IPS DF 6.9 (cell line): ENCODE measurements around the gene MAPT.

Source experiments
- DNase-seq: peaks from one replicate; pipeline ENCODE4 v3.0.0-alpha.2; 2013; ENCODE audit warnings: low read depth, low spot score
- H3K27ac ChIP-seq: one replicate; pipeline ENCODE4 v1.5.1; 2013; ENCODE audit warnings: low read length, control low read depth
- H3K27me3 ChIP-seq: 2 replicates; pipeline ENCODE4 v1.6.1; 2013; ENCODE audit warnings: mild to moderate bottlenecking, low read length; ENCODE audit not compliant: control insufficient read depth, insufficient read depth
- H3K36me3 ChIP-seq: 2 replicates; pipeline ENCODE4 v1.6.1; 2013; ENCODE audit warnings: low read length; ENCODE audit not compliant: control insufficient read depth, insufficient read depth
- H3K4me1 ChIP-seq: 2 replicates; pipeline ENCODE4 v1.6.1; 2013; ENCODE audit warnings: low read length; ENCODE audit not compliant: control insufficient read depth, insufficient read depth
- H3K4me3 ChIP-seq: 2 replicates; pipeline ENCODE4 v1.5.1; 2013; ENCODE audit warnings: mild to moderate bottlenecking, low read length
- H3K9me3 ChIP-seq: 2 replicates; pipeline ENCODE4 v1.6.1; 2013; ENCODE audit warnings: low read length, inconsistent platforms; ENCODE audit not compliant: control insufficient read depth, insufficient read depth
- WGBS: extraction: QIAGEN DNeasy Blood & Tissue Kit; methylation state at CpG from one replicate; pipeline ENCODE4 v1.1.7; 2013; ENCODE audit warnings: mixed read lengths, missing lambda C conversion rate; ENCODE audit not compliant: insufficient read length, insufficient coverage; 5-methylcytosine and 5-hydroxymethylcytosine counted together

MAPT gene

DNA sequence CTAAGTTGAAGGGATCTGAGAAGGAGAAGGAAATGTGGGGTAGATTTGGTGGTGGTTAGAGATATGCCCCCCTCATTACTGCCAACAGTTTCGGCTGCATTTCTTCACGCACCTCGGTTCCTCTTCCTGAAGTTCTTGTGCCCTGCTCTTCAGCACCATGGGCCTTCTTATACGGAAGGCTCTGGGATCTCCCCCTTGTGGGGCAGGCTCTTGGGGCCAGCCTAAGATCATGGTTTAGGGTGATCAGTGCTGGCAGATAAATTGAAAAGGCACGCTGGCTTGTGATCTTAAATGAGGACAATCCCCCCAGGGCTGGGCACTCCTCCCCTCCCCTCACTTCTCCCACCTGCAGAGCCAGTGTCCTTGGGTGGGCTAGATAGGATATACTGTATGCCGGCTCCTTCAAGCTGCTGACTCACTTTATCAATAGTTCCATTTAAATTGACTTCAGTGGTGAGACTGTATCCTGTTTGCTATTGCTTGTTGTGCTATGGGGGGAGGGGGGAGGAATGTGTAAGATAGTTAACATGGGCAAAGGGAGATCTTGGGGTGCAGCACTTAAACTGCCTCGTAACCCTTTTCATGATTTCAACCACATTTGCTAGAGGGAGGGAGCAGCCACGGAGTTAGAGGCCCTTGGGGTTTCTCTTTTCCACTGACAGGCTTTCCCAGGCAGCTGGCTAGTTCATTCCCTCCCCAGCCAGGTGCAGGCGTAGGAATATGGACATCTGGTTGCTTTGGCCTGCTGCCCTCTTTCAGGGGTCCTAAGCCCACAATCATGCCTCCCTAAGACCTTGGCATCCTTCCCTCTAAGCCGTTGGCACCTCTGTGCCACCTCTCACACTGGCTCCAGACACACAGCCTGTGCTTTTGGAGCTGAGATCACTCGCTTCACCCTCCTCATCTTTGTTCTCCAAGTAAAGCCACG is 133.0 kb downstream of the MAPT start:
- H3K4me1 ChIP-seq = 0 out of 2 replicates have a peak, but pooled peaks cover 2% of the 10 kb centered on the region
- no peaks in the 10 kb centered on the region for H3K9me3 ChIP-seq
- no peak for DNase-seq
- WGBS = no CpG with 5 or more reads among the region's 12 CpGs
- H3K27me3 ChIP-seq = no peaks in the 10 kb centered on the region
- H3K4me3 ChIP-seq = no peak overlapping the region
- no peak overlapping the region for H3K27ac ChIP-seq
- peaks cover 12% of the 10 kb centered on the region for H3K36me3 ChIP-seq

DNA sequence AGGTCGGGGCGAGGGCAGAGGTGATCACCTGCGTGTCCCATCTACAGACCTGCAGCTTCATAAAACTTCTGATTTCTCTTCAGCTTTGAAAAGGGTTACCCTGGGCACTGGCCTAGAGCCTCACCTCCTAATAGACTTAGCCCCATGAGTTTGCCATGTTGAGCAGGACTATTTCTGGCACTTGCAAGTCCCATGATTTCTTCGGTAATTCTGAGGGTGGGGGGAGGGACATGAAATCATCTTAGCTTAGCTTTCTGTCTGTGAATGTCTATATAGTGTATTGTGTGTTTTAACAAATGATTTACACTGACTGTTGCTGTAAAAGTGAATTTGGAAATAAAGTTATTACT is 133.6 kb downstream of the MAPT start:
- Histone ChIP-seq H3K27ac (no peak overlapping the region), H3K9me3 (no peaks in the 10 kb centered on the region), H3K4me3 (no peak overlapping the region), H3K36me3 (peaks cover 16% of the 10 kb centered on the region), H3K4me1 (0 out of 2 replicates have a peak, but pooled peaks cover 2% of the 10 kb centered on the region), H3K27me3 (no peaks in the 10 kb centered on the region)
- WGBS = no CpG with 5 or more reads among the region's 4 CpGs
- DNase-seq = no peak

DNA sequence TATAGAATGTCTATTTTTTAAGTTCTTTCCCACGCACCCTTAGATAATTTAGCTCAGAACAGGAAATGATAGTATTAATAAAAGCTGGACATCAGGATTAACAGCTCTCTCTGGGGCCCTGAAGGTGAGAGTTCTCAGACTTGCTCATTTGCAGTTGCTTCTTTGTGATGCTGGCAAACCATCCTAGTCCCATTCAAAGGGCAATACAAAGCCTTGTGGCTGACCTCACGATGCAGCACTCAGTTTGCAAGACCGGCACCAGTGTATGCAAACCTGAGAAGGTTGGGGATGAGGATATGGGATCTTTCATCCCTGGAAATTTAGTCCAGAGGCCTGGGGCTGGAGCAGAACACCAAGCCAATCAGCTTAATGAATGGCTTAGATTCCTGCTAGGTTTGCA is 134.0 kb downstream of the MAPT start:
- Histone ChIP-seq H3K27me3 (no peaks in the 10 kb centered on the region), H3K36me3 (peaks cover 21% of the 10 kb centered on the region), H3K9me3 (no peaks in the 10 kb centered on the region), H3K27ac (no peak overlapping the region), H3K4me3 (no peak overlapping the region), H3K4me1 (0 out of 2 replicates have a peak, but pooled peaks cover 2% of the 10 kb centered on the region)
- no CpG with 5 or more reads among the region's 3 CpGs for WGBS
- DNase-seq = no peak

DNA sequence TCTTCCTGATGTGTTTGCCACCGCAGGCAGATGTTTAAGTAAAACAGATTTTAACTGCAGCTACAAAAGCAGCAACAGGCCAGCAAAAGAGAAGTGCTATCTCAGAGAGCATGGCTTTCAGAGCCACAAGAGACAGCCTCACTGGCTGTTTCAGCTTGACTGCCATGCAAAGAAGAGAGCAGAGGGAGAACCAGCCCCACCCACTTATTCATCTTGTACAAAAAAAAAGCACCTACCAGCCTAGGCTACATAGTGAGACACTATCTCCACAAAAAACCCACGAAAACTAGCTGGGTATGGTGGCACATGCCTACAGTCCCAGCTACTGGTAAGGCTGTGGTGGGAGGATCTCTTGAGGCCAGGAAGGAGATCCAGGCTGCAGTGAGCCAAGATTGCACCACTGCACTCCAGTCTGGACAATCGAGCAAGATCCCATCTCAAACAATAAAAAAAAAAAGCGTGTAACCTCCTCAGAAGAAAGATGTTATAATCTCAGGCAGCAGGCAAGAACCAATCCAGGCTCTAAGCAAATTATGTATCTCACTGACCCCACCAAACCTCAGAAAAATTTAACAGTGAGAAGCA is 134.7 kb downstream of the MAPT start:
- no CpG with 5 or more reads among the region's 4 CpGs for WGBS
- Histone ChIP-seq H3K27ac (no peak overlapping the region), H3K9me3 (no peaks in the 10 kb centered on the region), H3K4me3 (no peak overlapping the region), H3K27me3 (no peaks in the 10 kb centered on the region), H3K4me1 (0 out of 2 replicates have a peak, but pooled peaks cover 2% of the 10 kb centered on the region), H3K36me3 (peaks cover 28% of the 10 kb centered on the region)
- DNase-seq = no peak

DNA sequence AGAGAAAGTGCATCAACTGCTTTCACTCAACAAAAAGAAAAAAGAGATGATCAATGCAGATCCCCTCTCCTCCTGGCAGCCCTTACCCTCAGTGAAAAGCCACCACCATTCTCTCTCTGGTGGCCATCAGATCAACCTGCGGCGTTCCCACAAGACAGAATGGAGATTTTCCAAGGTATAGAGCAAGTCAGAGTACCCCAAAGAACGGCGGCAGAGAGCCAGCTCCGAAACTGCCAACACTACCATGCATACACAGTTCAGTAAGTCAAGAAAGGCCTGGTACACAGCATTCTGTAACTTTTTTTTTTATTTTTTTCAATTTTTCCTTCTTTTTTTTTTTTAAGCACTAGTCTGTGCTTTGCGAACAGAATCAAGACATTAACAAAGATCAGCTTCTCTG is 135.3 kb downstream of the MAPT start:
- Histone ChIP-seq H3K36me3 (peaks cover 33% of the 10 kb centered on the region), H3K4me3 (no peak overlapping the region), H3K27ac (no peak overlapping the region), H3K9me3 (no peaks in the 10 kb centered on the region), H3K27me3 (no peaks in the 10 kb centered on the region), H3K4me1 (0 out of 2 replicates have a peak, but pooled peaks cover 2% of the 10 kb centered on the region)
- DNase-seq = no peak
- no CpG with 5 or more reads among the region's 6 CpGs for WGBS

DNA sequence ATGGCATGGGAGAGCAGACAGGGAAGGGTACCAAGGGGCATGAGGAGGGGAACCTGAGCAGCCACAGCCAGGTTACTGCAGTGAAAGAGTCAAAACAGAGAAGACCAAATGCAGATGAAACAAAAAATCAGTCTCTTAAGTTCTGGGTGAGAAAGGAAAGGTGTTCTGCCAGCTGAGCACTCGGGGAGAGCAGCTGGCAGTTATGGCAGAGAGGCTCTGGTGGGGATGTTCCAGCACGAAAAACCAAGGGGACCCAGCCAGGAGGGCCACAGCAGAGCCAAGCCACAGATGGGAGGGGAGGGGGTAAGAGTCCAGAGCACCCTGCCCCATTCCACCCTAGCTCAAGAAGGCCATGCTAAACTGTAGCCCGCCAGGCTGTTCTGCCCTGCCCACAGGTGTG is 136.4 kb downstream of the MAPT start:
- DNase-seq = no peak
- H3K36me3 ChIP-seq = peaks cover 36% of the 10 kb centered on the region
- H3K27me3 ChIP-seq = no peaks in the 10 kb centered on the region
- H3K4me3 ChIP-seq = no peak overlapping the region
- WGBS = no CpG with 5 or more reads among the region's 3 CpGs
- H3K27ac ChIP-seq = no peak overlapping the region
- 0 out of 2 replicates have a peak, but pooled peaks cover 2% of the 10 kb centered on the region for H3K4me1 ChIP-seq
- H3K9me3 ChIP-seq = no peaks in the 10 kb centered on the region

DNA sequence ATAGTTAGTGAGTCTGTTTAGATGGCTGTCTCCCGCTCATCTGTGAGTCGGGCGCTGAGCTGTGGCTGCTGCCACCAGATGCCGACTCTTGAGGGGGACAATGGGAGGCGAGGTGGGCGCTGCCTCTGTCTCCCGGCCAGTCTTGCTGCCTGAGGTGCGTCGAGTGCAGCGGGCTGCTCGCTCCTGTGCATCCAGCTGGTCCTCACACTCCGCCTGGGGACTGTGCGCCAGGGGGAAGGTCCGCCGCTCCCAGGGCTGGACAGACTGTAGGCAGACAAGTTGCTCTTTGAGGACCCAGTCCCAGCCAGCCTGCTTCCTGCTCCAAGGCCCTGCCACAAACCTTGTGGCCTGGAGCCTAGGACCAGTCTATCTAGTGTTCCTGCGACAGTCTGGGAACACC is 137.1 kb downstream of the MAPT start:
- no peak overlapping the region for H3K27ac ChIP-seq
- WGBS = no CpG with 5 or more reads among the region's 16 CpGs
- peaks cover 37% of the 10 kb centered on the region for H3K36me3 ChIP-seq
- H3K4me1 ChIP-seq = 0 out of 2 replicates have a peak, but pooled peaks cover 2% of the 10 kb centered on the region
- no peaks in the 10 kb centered on the region for H3K9me3 ChIP-seq
- DNase-seq = no peak
- H3K4me3 ChIP-seq = no peak overlapping the region
- no peaks in the 10 kb centered on the region for H3K27me3 ChIP-seq

DNA sequence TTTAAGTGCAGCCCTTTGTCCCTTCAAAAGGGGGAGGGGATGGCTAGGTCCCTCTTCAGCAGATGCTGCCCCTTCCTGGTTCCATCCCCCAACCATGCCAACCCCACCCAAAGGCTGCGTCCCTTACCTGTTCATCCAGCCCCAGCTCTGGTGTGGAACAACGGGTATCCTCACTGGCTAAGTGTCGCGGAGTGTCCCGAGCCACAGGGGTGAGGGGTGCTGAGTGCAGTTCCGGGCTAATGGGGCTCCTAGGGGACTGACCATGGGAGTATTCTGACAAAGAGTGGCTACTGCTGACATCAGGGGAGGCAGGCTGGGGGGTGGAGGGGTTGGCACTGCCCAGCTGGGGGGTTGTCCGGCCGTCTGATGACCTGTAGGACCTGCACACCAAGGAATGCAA is 137.6 kb downstream of the MAPT start:
- H3K27ac ChIP-seq = no peak overlapping the region
- no peak overlapping the region for H3K4me3 ChIP-seq
- H3K27me3 ChIP-seq = no peaks in the 10 kb centered on the region
- 0 out of 2 replicates have a peak, but pooled peaks cover 2% of the 10 kb centered on the region for H3K4me1 ChIP-seq
- no CpG with 5 or more reads among the region's 8 CpGs for WGBS
- no peaks in the 10 kb centered on the region for H3K9me3 ChIP-seq
- H3K36me3 ChIP-seq = peaks cover 39% of the 10 kb centered on the region
- DNase-seq = no peak

DNA sequence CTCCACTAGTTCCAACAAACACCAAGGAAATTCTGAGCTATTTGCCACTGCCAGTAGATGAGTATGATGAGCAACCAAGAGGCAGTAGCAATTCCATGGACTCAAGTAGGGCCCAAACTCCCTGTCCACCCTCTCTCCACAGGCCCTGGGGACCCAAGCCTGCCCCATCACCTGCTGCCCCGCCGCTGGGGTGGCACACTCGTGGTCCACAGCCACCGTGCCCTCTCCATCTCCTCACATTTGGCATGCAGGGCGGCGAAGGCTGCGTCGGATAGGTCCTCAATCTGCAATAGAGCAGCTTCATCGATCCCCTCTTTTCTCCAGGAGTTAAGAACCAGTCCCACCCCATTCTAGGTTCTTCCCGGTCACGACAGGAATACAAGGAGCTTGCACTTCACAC is 138.6 kb downstream of the MAPT start:
- Histone ChIP-seq H3K9me3 (no peaks in the 10 kb centered on the region), H3K27me3 (no peaks in the 10 kb centered on the region), H3K4me1 (no peaks in the 10 kb centered on the region), H3K4me3 (no peak overlapping the region), H3K27ac (no peak overlapping the region), H3K36me3 (peaks cover 45% of the 10 kb centered on the region)
- DNase-seq = no peak
- WGBS = no CpG with 5 or more reads among the region's 11 CpGs

DNA sequence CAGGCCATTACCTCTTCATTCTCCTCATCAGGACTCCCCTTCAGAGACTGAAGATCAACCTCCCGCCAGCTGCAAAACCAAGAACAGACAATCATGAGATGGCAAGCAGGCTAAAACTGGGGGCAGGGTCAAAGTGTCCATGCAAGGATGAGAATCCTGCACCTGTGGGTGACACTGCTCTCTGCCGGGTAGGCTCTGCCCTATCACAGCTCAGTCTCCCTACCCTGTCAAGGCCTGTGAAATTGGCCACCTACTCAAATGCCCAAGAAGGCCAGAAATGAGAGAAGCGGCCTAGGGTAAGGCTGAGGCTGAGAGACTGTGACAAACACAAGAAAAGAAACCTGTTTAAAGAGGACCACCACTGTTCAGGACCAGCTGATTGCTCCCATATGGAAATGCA is 139.0 kb downstream of the MAPT start:
- Histone ChIP-seq H3K9me3 (no peaks in the 10 kb centered on the region), H3K4me1 (no peaks in the 10 kb centered on the region), H3K36me3 (peaks cover 50% of the 10 kb centered on the region), H3K27me3 (no peaks in the 10 kb centered on the region), H3K27ac (no peak overlapping the region), H3K4me3 (no peak overlapping the region)
- WGBS = no CpG with 5 or more reads among the region's 3 CpGs
- no peak for DNase-seq
